H1 (cell line): ENCODE data around the gene COL4A3. TPM values are rescaled to one million over a fixed set of nuclear protein-coding genes. Genes with fewer than 3 reads are reported as not detected.

ENCODE experiments used
- CTCF ChIA-PET: fragments of 300-600 bp; sonication (Branson Sonifier 250); formaldehyde crosslinking; loops from one replicate; lab custom pipeline; 2021; ENCODE audit not compliant: partially characterized antibody; lab: Charles Lee
- POLR2A ChIA-PET: fragments of 300-600 bp; sonication (Branson Sonifier 250); formaldehyde crosslinking; loops from one replicate; lab custom pipeline; 2021; ENCODE audit warnings: inconsistent platforms; ENCODE audit not compliant: partially characterized antibody; lab: Charles Lee
- DNase-seq, 2 experiments: peaks; one replicate each; pipeline versions ENCODE4 v3.0.0 to v3.0.0-alpha.2; 2010 to 2022; ENCODE audit warnings: low spot score in 2 of 2, low read depth in 1 of 2, mixed read lengths in 1 of 2
- FAIRE-seq: peaks from 2 replicates; lab custom pipeline; 2011; peaks lifted over from hg19 to GRCh38; lab: Jason Lieb, UNC
- H2AFZ ChIP-seq: 2 replicates; pipeline ENCODE4 v1.8.1; 2012; ENCODE audit warnings: low read length, inconsistent platforms
- H2AK5ac ChIP-seq: 2 replicates; pipeline ENCODE4 v1.6.1; 2013; ENCODE audit warnings: low read depth, low read length
- H2BK120ac ChIP-seq: replicated peaks from 2 replicates; pipeline ENCODE3; 2013; ENCODE audit warnings: low read depth, low read length, inconsistent platforms
- H2BK12ac ChIP-seq: 2 replicates; pipeline ENCODE4 v1.6.1; 2013; ENCODE audit warnings: low read depth, low read length
- H2BK15ac ChIP-seq: 2 replicates; pipeline ENCODE4 v1.6.1; 2013; ENCODE audit warnings: low read length
- H2BK20ac ChIP-seq: 2 replicates; pipeline ENCODE4 v1.6.1; 2013; ENCODE audit warnings: low read length
- H2BK5ac ChIP-seq: 2 replicates; pipeline ENCODE4 v1.6.1; 2013; ENCODE audit warnings: low read depth, low read length
- H3K14ac ChIP-seq: 2 replicates; pipeline ENCODE4 v1.6.1; 2013; ENCODE audit warnings: inconsistent platforms; ENCODE audit not compliant: insufficient read length
- H3K18ac ChIP-seq: 2 replicates; pipeline ENCODE4 v1.6.1; 2013; ENCODE audit warnings: low read length; ENCODE audit errors: extremely low read depth
- H3K23ac ChIP-seq: 2 replicates; pipeline ENCODE4 v1.6.1; 2013; ENCODE audit warnings: inconsistent platforms; ENCODE audit not compliant: insufficient read length
- H3K23me2 ChIP-seq: 2 replicates; pipeline ENCODE4 v1.6.1; 2013; ENCODE audit warnings: low read depth, low read length
- H3K27ac ChIP-seq: 2 replicates; pipeline ENCODE4 v1.6.1; 2011; ENCODE audit warnings: low read depth, low read length, inconsistent platforms
- H3K27me3 ChIP-seq, 4 experiments: replicated peaks in 1 of 4; 1 replicate in 1 of 4; 2 replicates in 3 of 4; pipeline versions ENCODE4 v1.6.1 to v1.8.1; 2011 to 2013; ENCODE audit warnings: low read length in 3 of 4, mild to moderate bottlenecking in 3 of 4, inconsistent platforms in 2 of 4, mixed read lengths in 2 of 4, moderate library complexity in 1 of 4; ENCODE audit not compliant: control insufficient read depth in 3 of 4, insufficient read depth in 3 of 4; ENCODE audit errors: extremely low read depth in 1 of 4
- H3K36me3 ChIP-seq, 4 experiments: 2 replicates each; pipeline versions ENCODE4 v1.6.1 to v1.8.1; 2011 to 2013; ENCODE audit warnings: mild to moderate bottlenecking in 4 of 4, low read length in 3 of 4, moderate library complexity in 2 of 4, control low read depth in 1 of 4, inconsistent platforms in 1 of 4; ENCODE audit not compliant: insufficient read depth in 4 of 4, control insufficient read depth in 2 of 4
- H3K4ac ChIP-seq: replicated peaks from 2 replicates; pipeline ENCODE3; 2013; ENCODE audit warnings: low read length, low read depth, mixed read lengths, inconsistent platforms; ENCODE audit not compliant: insufficient read length
- H3K4me1 ChIP-seq, 4 experiments: replicated peaks in 1 of 4; 1 replicate in 1 of 4; 2 replicates in 3 of 4; pipeline versions ENCODE4 v1.6.1 to v1.8.1; 2011 to 2013; ENCODE audit warnings: low read length in 3 of 4, inconsistent platforms in 2 of 4, mixed read lengths in 1 of 4; ENCODE audit not compliant: insufficient read depth in 4 of 4, control insufficient read depth in 3 of 4
- H3K4me2 ChIP-seq, 2 experiments: 2 replicates each; pipeline versions ENCODE4 v1.6.1 to v1.8.1; 2011 to 2013; ENCODE audit warnings: low read depth in 2 of 2, low read length in 2 of 2, control low read depth in 1 of 2, inconsistent platforms in 1 of 2, mild to moderate bottlenecking in 1 of 2; ENCODE audit not compliant: insufficient read depth in 1 of 2
- H3K4me3 ChIP-seq, 4 experiments: fragments of 200-600, 300-600 bp in 1 of 4; sonication (generic), shearing (Covaris generic), sonication (Bioruptor Twin) in 1 of 4; 2 replicates each; pipeline versions ENCODE4 v1.5.1 to v1.8.1; 2011 to 2016; ENCODE audit warnings: low read length in 4 of 4, low read depth in 3 of 4, control low read depth in 2 of 4, inconsistent platforms in 2 of 4, mild to moderate bottlenecking in 2 of 4, mixed read lengths in 1 of 4, moderate library complexity in 1 of 4; ENCODE audit not compliant: insufficient read depth in 2 of 4; ENCODE audit errors: extremely low read depth in 1 of 4
- H3K56ac ChIP-seq: replicated peaks from 2 replicates; pipeline ENCODE3; 2013; ENCODE audit warnings: low read depth, mild to moderate bottlenecking, mixed read lengths, low read length, inconsistent platforms; ENCODE audit not compliant: insufficient read length
- H3K79me1 ChIP-seq: 2 replicates; pipeline ENCODE4 v1.6.1; 2013; ENCODE audit warnings: low read depth, low read length, control low read depth
- H3K79me2 ChIP-seq, 2 experiments: 2 replicates each; pipeline versions ENCODE4 v1.6.1 to v1.8.1; 2012 to 2013; ENCODE audit warnings: low read length in 2 of 2, mild to moderate bottlenecking in 2 of 2, inconsistent platforms in 1 of 2; ENCODE audit not compliant: insufficient read depth in 2 of 2, control insufficient read depth in 1 of 2
- H3K9ac ChIP-seq, 4 experiments: replicated peaks in 1 of 4; 1 replicate in 1 of 4; 2 replicates in 3 of 4; pipeline versions ENCODE4 v1.6.1 to v1.8.1; 2011 to 2013; ENCODE audit warnings: low read depth in 3 of 4, low read length in 3 of 4, control low read depth in 2 of 4, mild to moderate bottlenecking in 2 of 4, moderate library complexity in 2 of 4, inconsistent platforms in 1 of 4; ENCODE audit errors: extremely low read depth in 1 of 4
- H3K9me3 ChIP-seq, 2 experiments: 2 replicates each; pipeline versions ENCODE4 v1.6.1 to v1.8.1; 2012 to 2013; ENCODE audit warnings: mild to moderate bottlenecking in 2 of 2, moderate library complexity in 2 of 2, control low read depth in 1 of 2, inconsistent platforms in 1 of 2, low read depth in 1 of 2, low read length in 1 of 2, mixed read lengths in 1 of 2; ENCODE audit not compliant: insufficient read depth in 2 of 2
- H4K20me1 ChIP-seq, 2 experiments: replicated peaks in 1 of 2; 2 replicates each; pipeline versions ENCODE3 to v1.8.1; 2011 to 2013; ENCODE audit warnings: inconsistent platforms in 2 of 2, low read length in 2 of 2, mild to moderate bottlenecking in 1 of 2; ENCODE audit not compliant: insufficient read depth in 2 of 2, control insufficient read depth in 1 of 2
- H4K5ac ChIP-seq: 2 replicates; pipeline ENCODE4 v1.6.1; 2013; ENCODE audit warnings: low read length, low read depth, mixed read lengths, inconsistent platforms; ENCODE audit not compliant: insufficient read length
- H4K8ac ChIP-seq: 2 replicates; pipeline ENCODE4 v1.8.0; 2013; ENCODE audit warnings: mild to moderate bottlenecking, moderate library complexity, low read length, inconsistent platforms; ENCODE audit not compliant: insufficient read depth; ENCODE audit errors: extremely low read depth
- H4K91ac ChIP-seq: replicated peaks from 2 replicates; pipeline ENCODE3; 2013; ENCODE audit warnings: low read length, mixed read lengths, inconsistent platforms; ENCODE audit not compliant: insufficient read length
- CBX5 ChIP-seq: fragments of 300-800, 300-1000 bp; sonication (generic); IDR thresholded peaks from 2 replicates; pipeline ENCODE4 v1.7.1; 2016; ENCODE audit warnings: antibody characterized with exemption, low read length, low read depth
- CHD2 ChIP-seq: IDR thresholded peaks from 2 replicates; pipeline ENCODE4 v1.6.1; 2012; ENCODE audit warnings: low read length, improper control_type of control experiment
- CTBP2 ChIP-seq: IDR thresholded peaks from 2 replicates; pipeline ENCODE4 v1.7.0; 2011; ENCODE audit warnings: borderline replicate concordance, mild to moderate bottlenecking, moderate library complexity, mixed read lengths, low read length; ENCODE audit not compliant: insufficient read depth, insufficient read length
- FOSL1 ChIP-seq: IDR thresholded peaks from 2 replicates; pipeline ENCODE4 v1.6.1; 2011; ENCODE audit warnings: mild to moderate bottlenecking, low read depth, low read length, moderate library complexity; ENCODE audit not compliant: insufficient read depth
- GTF2F1 ChIP-seq: IDR thresholded peaks from 2 replicates; pipeline ENCODE4 v1.6.1; 2012; ENCODE audit warnings: low read depth, low read length, improper control_type of control experiment, borderline replicate concordance
- JUN ChIP-seq: IDR thresholded peaks from 2 replicates; pipeline ENCODE4 v1.6.1; 2011; ENCODE audit warnings: low read depth, mild to moderate bottlenecking, improper control_type of control experiment, low read length
- JUND ChIP-seq: IDR thresholded peaks from 2 replicates; pipeline ENCODE4 v1.6.1; 2011; ENCODE audit warnings: mild to moderate bottlenecking, improper control_type of control experiment, low read length
- PHF8 ChIP-seq: fragments of 200-600 bp; sonication (generic); conservative IDR thresholded peaks from 2 replicates; pipeline ENCODE4 v1.7.1; 2012; ENCODE audit warnings: low read depth, mild to moderate bottlenecking, inconsistent platforms, low read length, moderate library complexity
- SAP30 ChIP-seq: fragments of 300-600 bp; sonication (generic); IDR thresholded peaks from 2 replicates; pipeline ENCODE4 v1.7.1; 2012; ENCODE audit warnings: low read length, moderate library complexity, mild to moderate bottlenecking, inconsistent platforms; ENCODE audit not compliant: insufficient read depth, insufficient replicate concordance
- SP1 ChIP-seq: IDR thresholded peaks from 2 replicates; pipeline ENCODE4 v1.6.1; 2011; ENCODE audit warnings: low read depth, low read length
- SP4 ChIP-seq: IDR thresholded peaks from 2 replicates; pipeline ENCODE4 v1.6.1; 2012; ENCODE audit warnings: low read length, inconsistent platforms
- TAF1 ChIP-seq: IDR thresholded peaks from 2 replicates; pipeline ENCODE4 v1.6.1; 2011; ENCODE audit warnings: mild to moderate bottlenecking, low read depth, low read length
- WGBS, 2 experiments: shearing (Covaris generic) in 1 of 2; methylation state at CpG; one replicate each; pipeline versions ENCODE4 v1.1.6 to v1.1.7; 2013 to 2015; ENCODE audit warnings: low lambda C conversion rate in 2 of 2, mixed read lengths in 2 of 2, inconsistent platforms in 1 of 2, low coverage in 1 of 2, missing lambda C conversion rate in 1 of 2; ENCODE audit not compliant: insufficient replicate concordance in 2 of 2, insufficient coverage in 1 of 2, insufficient read length in 1 of 2; ENCODE audit errors: extremely low coverage in 1 of 2, missing lambda C conversion rate in 1 of 2; 5-methylcytosine and 5-hydroxymethylcytosine counted together
- polyA plus RNA-seq, 7 experiments: library from polyadenylated mRNA; depleted of rRNA in 3 of 7; stranded (reverse) in 5 of 7; unstranded in 2 of 7; fragments of >200 nt in 5 of 7; fragments of 200-250 nt in 2 of 7; gene quantifications; 1 replicate in 5 of 7; 2 replicates in 1 of 7; 4 replicates in 1 of 7; pipeline versions ENCODE4 v1.2.1 to v1.2.3, GENCODE V29; 2011 to 2013; ENCODE audit warnings: missing spikeins in 2 of 7, mixed read lengths in 2 of 7
- total RNA-seq: library from RNA; stranded (reverse); fragmentation: NEBNext Ultra II Directional; extraction: Animal tissue kit (Norgen Biotek cat#: 25700); gene quantifications from 2 replicates; pipeline ENCODE4 v1.2.1, GENCODE V29; 2021
- TF ChIP-seq, protein P1 (sequence below): IDR thresholded peaks from 2 replicates; pipeline ENCODE4 v1.6.1; 2012; ENCODE audit warnings: low read length, inconsistent platforms

The COL4A3 gene
- total and polyA plus RNA-seq, 2 of the 8 experiments (the other 6 are each of a cell fraction or from before 2014, with no cell fraction given), result 0.12 to 0.17 TPM

DNA sequence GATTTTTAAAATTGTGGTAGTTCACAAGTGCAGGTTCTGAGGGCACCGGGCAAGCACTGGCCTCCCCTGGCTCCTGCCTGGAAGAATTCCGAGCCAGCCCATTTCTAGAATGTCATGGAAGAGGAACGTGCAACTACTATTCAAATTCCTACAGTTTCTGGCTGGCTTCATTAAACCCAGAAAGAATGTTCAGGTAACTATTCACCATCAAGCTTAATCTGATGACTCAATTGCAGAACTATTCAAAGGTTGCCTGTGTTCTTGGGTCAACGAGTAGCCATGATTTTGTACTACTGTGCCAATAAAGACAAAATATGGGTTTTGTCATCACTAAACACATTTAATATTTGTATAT, 146.3 kb downstream of the COL4A3 start:
- Histone ChIP-seq H2BK15ac (no peak overlapping the region), H3K27ac (no peak overlapping the region), H4K91ac (no peak overlapping the region), H3K36me3 (no peaks in the 10 kb centered on the region), H3K56ac (no peak overlapping the region), H2AFZ (no peak overlapping the region), H3K4me2 (no peak overlapping the region), H4K8ac (no peak overlapping the region), H3K23ac (no peak overlapping the region), H3K27me3 (no peaks in the 10 kb centered on the region), H3K4ac (no peak overlapping the region), H3K79me1 (no peaks in the 10 kb centered on the region), H3K9ac (no peak overlapping the region), H3K18ac (no peak overlapping the region; the same call in 1 of the 2 replicates), H3K23me2 (no peaks in the 10 kb centered on the region), H3K79me2 (no peaks in the 10 kb centered on the region), H2BK5ac (no peak overlapping the region), H4K20me1 (no peaks in the 10 kb centered on the region), H2AK5ac (no peak overlapping the region), H2BK20ac (no peak overlapping the region), H3K4me3 (no peak overlapping the region), H4K5ac (no peak overlapping the region), H3K4me1 (no peaks in the 10 kb centered on the region), H2BK12ac (no peak overlapping the region), H2BK120ac (no peak overlapping the region), H3K9me3 (no peaks in the 10 kb centered on the region), H3K14ac (no peak overlapping the region)
- DNase-seq (no peak), FAIRE-seq (no peak)
- TF ChIP-seq JUND (no peak), PHF8 (no peak), CTBP2 (no peak), SAP30 (no peak), CHD2 (no peak), GTF2F1 (no peak), JUN (no peak), SP4 (no peak), TAF1 (no peak), SP1 (no peak), FOSL1 (no peak), CBX5 (no peak)
- TF ChIP-seq, protein P1, sequence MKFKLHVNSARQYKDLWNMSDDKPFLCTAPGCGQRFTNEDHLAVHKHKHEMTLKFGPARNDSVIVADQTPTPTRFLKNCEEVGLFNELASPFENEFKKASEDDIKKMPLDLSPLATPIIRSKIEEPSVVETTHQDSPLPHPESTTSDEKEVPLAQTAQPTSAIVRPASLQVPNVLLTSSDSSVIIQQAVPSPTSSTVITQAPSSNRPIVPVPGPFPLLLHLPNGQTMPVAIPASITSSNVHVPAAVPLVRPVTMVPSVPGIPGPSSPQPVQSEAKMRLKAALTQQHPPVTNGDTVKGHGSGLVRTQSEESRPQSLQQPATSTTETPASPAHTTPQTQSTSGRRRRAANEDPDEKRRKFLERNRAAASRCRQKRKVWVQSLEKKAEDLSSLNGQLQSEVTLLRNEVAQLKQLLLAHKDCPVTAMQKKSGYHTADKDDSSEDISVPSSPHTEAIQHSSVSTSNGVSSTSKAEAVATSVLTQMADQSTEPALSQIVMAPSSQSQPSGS, result no peak
- ChIA-PET CTCF (interaction anchor here (1.9 kb wide), 1 partner anchor 72 kb away, joined by 5 read pairs; no protein-coding TSS in a partner anchor), POLR2A (interaction anchor here (2.5 kb wide), 1 partner anchor 15 kb away, joined by 7 read pairs; the partner anchor contains the start of gene MFF)
- 88% methylated on average over 4 of the region's 4 CpGs; no CpG with 5 or more reads in 1 of the 2 experiments for WGBS, 2 experiments
